DND-41 (cell line): Measurements from ENCODE around the gene COLEC12.

Source experiments
- CTCF ChIP-seq: IDR thresholded peaks from 2 replicates; pipeline ENCODE4 v1.5.1; 2012; ENCODE audit warnings: borderline replicate concordance, low read length, moderate library complexity, mild to moderate bottlenecking; ENCODE audit not compliant: poor library complexity, severe bottlenecking; ENCODE audit errors: extremely low read depth
- EZH2 ChIP-seq: IDR thresholded peaks from 3 replicates; pipeline ENCODE4 v1.6.1; 2012; ENCODE audit warnings: borderline replicate concordance, low read depth, mild to moderate bottlenecking, moderate library complexity, low read length, inconsistent platforms; ENCODE audit not compliant: severe bottlenecking

GRCh38 chr18:468955-469790 is 31.3 kb downstream of the COLEC12 start:
- peak; percentile 44 for TF ChIP-seq CTCF
- no peak for TF ChIP-seq EZH2
